SK-N-MC (cell line): ENCODE results near the gene CYS1.
"Not testable (repeated sequence)": the region's sequence is repeated elsewhere in the genome, so short reads cannot be mapped to it uniquely, and the experiment has no call there.

ENCODE experiments used
- EZH2 ChIP-seq: fragments of 200-600 bp; sonication (generic); IDR thresholded peaks from one replicate; pipeline ENCODE4 v1.6.1; 2017; ENCODE audit warnings: antibody characterized with exemption
- POLR2AphosphoS5 ChIP-seq: IDR thresholded peaks from 2 replicates; pipeline ENCODE4 v1.6.1; 2012; ENCODE audit warnings: mild to moderate bottlenecking, low read depth, low read length, borderline replicate concordance

- not testable (repeated sequence) for TF ChIP-seq EZH2, POLR2AphosphoS5
Measured at GRCh38 chr2:10011606-10012325, 68.4 kb downstream of the CYS1 start.
